GM18907 (cell line): ENCODE measurements around the gene DPP6.
"Not testable (repeated sequence)": the region's sequence is repeated elsewhere in the genome, so short reads cannot be mapped to it uniquely, and the experiment has no call there.

Experiments
- ATAC-seq: cut with Tn5 transposase; IDR thresholded peaks from one replicate; pipeline ENCODE4 v1.9.1; 2021; ENCODE audit warnings: mild to moderate bottlenecking, moderate library complexity; ENCODE audit not compliant: unreplicated experiment

Gene DPP6

DNA sequence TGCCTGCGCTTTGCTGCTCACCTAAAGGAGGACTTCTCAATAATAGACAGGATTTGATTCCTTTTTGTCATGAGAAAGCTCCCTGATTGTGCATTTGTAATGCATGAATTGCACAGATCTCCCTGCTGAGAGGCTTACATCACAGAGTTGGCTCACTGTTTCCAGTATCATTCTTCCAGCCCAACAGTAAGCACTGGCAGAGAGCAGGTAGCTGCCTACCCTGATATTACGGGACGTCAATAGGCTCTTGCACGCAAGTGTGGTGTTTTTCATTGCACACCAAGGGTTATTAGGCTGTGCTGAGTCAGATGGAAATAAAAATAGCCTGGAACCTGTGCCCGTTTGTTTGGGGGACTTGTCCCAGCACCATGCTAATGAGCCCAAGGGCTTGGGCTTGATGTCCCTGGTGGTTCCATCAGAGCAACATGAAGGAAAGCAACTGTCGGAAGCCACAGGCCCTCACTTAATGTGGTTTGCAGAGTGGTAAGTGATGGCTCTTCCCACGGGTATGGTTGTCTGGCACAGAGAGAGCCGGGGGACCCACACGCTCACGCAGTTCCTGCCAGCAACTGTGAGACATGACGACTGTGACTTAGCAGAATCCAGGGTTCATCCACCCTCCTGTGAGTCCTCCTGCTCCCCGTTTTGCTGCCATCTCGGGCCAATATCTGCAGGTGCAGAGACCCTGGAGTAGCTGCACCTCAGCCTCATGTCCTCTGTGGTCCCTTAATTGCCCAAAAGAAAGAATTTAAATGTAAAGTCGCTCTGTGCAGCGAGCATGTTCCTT lies 20.4 kb downstream of the DPP6 start:
- ATAC-seq: not testable (repeated sequence)

DNA sequence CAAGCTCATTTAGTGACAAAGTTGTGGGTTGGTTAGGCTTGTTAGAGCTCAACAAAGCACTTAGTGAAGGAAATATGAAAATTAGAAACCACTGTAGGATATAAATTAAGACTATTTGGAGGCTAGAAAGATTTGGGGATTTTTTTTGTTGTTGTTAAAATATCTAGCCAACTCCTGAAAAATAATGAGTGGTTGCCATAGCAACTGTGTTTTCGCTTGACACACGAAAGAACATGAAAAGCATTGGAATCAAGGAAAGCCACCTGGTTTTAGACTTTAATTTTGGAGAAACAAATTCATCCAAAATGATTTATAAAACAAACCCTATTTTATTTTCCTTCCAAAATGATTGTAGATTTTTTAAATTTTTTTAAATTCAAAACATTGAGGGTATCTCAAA lies 26.3 kb downstream of the DPP6 start:
- not testable (repeated sequence) for ATAC-seq

DNA sequence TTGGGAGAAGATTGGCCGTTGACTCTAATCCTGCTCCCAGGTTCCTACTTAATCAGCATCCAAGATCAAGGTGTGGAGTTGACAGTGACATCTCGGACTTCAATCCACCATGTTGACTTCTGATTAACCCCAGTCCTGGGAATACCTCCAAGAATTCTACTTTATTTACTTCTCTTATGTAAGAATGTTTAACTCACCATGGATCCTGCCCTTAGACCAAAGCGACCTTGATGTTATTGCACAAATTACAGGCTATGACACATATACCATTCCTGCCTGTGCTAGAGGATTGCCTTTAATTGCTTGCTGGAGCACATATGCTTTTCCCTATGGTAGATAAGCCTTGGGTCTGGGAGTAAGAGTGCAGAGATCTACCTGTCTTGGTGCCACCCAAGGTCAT lies 28.1 kb downstream of the DPP6 start:
- not testable (repeated sequence) for ATAC-seq

DNA sequence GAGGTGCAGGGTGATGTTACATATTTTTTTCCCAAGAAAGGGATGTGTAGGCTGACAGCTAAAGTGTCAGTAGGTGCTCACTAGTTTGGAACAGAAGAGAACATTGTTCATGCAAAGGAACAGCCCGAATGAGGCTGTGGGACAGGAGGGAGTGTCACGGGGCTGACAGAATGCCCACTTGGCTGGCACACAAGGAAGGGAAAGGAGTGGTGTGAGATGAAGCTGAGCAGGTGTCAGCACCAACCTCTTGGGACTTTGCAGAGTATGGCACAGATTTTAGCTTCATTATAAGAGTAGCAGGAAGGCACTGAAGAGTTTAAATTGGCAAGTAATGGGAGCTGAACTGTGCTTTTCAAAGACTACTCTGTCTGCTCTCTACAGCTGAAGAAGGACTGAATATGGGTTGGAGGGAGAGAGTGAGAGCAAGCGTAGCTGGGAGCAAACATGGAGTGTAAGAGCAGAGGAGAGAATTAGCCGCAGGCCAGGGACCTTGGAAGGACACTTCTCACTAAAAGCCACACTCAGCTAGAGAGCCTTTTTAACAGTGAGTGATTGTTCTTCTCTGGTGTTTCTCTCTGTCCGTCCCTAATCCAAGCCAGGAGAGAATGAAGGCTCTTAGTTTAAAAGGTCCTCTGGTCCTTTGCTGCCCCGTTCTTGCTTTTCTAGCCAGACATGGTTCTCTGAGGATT lies 35.0 kb downstream of the DPP6 start:
- ATAC-seq: not testable (repeated sequence)

DNA sequence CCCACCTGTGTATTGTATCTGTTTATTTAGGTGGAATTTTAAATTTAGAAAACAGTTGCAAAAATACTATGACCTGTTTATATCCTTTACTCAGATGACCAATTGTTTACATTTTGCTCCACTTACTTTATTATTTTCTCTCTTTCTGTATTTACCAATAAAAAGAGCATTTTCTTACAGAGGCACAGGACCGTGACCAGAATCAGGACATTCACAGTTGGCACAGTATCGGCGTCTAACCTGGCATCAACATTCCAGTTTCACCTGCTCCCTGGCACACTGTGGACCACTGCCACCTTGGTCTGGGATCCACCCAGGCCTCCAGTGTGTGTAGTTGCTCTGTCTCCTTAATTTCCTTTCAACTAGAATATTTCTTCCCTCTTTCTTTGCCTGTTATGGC lies 39.9 kb downstream of the DPP6 start:
- ATAC-seq: not testable (repeated sequence)

- ATAC-seq: not testable (repeated sequence)
These were observed 43.0 kb downstream of the DPP6 start for GRCh38 chr7:154095201-154095600.

DNA sequence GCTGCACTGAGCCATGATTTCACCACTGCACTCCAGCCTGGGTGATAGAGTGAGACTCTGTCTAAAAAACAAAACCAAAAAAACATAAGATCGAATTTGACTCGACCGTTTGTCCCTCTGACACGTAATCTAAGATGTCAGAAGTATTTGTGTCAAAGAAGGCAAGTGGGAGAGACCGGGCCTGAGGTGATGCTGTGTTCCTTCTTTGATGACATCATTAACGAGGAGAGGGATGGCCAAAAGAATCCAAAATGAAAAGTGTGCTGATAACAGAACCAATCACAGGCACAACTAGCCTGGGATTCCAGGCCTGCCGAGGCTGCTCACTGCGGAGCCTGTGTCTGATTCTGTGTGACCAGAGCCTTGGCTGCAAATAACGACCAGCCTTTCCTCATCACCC lies 52.9 kb downstream of the DPP6 start:
- not testable (repeated sequence) for ATAC-seq

- ATAC-seq: not testable (repeated sequence)
These were observed 57.4 kb downstream of the DPP6 start for GRCh38 chr7:154109615-154110014.

- not testable (repeated sequence) for ATAC-seq
These were observed 61.6 kb downstream of the DPP6 start for GRCh38 chr7:154113732-154114351.

GRCh38 chr7:154117411-154118390 lies 65.5 kb downstream of the DPP6 start:
- not testable (repeated sequence) for ATAC-seq

DNA sequence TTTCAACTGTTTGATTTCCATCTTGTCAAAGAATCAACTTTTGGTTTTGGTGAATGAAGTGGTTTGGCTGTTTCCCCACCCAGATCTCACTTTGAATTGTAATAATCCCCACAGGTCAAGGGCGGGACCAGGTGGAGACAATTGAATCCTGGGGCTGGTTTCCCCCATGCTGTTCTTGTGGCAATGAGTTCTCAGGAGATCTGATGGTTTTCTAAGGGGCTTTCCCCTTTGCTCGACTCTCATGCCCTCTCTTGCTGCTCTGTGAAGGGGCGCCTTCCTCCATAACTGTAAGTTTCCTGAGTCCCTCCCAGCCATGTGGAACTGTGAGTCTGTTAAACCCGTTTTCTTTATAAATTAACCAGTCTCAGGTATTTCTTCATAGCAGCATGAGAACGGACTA lies 68.6 kb downstream of the DPP6 start:
- not testable (repeated sequence) for ATAC-seq

DNA sequence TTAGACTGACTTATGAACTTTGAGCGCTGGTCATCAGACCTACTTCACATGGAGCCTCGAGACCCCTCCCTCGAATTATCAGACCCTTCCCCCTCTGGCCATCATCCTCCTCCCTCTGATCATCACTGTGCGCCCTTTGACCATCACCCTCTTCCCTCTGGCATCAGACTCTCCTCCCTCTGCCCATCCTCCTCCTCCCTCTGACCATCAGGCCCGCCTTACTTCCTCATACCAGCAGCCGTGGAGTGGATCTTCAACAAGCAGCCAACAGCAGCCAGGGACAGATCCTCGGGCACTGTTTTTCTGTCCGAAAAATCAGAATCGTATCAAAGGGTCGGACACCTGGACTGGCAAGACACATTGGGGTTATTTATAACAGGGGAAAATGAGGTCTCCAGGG lies 70.5 kb downstream of the DPP6 start:
- not testable (repeated sequence) for ATAC-seq

- not testable (repeated sequence) for ATAC-seq
These were observed 71.2 kb downstream of the DPP6 start for GRCh38 chr7:154123397-154123796.

- ATAC-seq: not testable (repeated sequence)
These were observed 76.9 kb downstream of the DPP6 start for GRCh38 chr7:154129142-154129541.

GRCh38 chr7:154132617-154133016 lies 80.4 kb downstream of the DPP6 start:
- not testable (repeated sequence) for ATAC-seq

DNA sequence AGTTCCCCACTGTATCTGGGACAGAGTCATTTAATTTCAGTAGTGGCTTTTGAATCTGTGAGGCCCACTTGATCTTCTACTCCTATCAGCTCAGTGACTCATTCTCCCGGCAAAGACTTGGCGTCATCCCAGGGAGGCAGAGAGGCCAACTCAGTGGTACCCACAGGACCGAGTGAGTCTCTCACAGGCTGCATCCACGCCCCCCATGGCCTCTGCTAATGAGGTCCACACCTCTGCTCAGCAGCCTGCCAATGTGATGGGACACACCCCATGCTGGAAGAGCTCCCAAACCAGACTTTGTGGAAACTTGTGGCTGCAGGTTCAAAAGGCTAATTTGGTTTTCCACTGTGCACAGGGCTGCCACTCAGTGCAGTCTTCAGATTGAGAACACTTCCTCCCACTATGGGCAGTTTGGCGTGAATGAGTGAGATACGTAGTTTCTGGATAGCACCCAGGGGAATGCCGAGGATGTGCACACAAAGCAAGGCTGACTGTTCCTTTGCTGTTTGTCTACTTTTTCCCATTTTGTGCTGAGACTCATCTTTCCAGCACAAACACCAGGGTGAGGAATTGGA lies 81.6 kb downstream of the DPP6 start:
- not testable (repeated sequence) for ATAC-seq

DNA sequence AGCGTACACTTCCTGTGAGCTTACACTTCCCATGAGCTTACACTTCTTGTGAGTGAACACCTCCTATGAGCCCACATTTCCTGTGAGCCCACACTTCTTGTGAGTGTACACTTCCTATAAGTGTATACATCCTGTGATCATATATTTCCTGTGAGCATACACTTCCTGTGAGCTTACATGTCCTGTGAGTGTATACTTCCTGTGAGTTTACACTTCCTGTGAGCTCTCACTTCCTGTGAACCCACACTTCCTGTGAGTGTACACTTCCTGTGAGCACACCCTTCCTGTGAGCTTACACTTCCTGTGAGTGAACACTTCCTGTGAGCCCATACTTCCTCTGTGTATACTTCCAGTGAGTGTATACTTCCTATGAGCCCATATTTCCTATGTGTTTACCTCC lies 82.5 kb downstream of the DPP6 start:
- not testable (repeated sequence) for ATAC-seq

GRCh38 chr7:154135646-154136045 lies 83.4 kb downstream of the DPP6 start:
- ATAC-seq: not testable (repeated sequence)

DNA sequence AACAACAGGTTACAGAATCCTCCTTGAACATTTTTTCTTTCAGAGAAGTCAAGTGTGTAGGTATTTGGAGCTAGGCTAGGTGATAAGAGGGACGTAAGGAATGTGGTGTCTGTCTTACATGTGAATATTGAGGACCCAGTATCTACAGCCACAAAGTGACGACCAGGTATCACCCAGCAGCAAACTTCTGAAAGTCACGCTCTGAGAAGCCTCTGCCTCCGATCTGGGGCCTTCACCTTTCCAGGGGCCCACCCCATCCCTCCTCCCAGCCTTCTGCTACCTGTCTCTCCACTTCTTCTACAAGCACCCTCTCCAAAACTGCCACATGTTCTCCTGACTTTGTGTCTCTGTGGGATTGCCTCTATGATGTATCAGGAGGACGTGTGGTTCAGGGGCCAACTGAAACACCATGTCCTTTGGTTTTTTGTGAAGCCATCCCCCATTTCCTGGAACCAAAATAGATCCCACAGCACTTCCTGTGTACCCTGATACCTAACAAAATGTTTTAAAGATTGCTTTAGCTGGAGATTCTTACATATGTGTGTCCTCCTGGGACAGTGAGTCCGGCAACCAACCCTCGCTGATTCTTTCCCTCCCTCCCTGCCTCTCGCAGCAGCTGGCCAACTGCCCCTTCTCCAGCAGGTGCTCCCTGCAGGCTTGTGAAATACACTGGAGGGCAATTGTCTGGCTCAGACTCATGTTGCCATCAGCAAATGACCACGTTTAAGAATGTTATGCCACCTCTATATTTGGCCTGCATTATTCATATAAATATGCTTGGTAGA lies 93.9 kb downstream of the DPP6 start:
- not testable (repeated sequence) for ATAC-seq
